ENCODE results near the gene ACAP1.

ACAP1 gene

GRCh38 chr17:7383742-7384488 lies 47.6 kb downstream of the ACAP1 start:
- no peak for TF ChIP-seq CTCF (IDR thresholded peaks at IDR 0.05)
- Histone ChIP-seq H3K36me3 (peaks cover 0 to 44% (median 5%) of the 10 kb centered on the region in 3 donors), H3K27ac (peak overlapping the region in 1 of 2 donors; percentile 56), H3K27me3 (peaks cover 0 to 40% of the 10 kb centered on the region in 2 donors), H3K4me1 (peaks cover 0 to 39% (median 26%) of the 10 kb centered on the region in 4 donors), H3K9me3 (no peaks in the 10 kb centered on the region), H3K4me3 (peak overlapping the region; percentile 42 to 55)
- no peak for DNase-seq
- intact Hi-C loops (cut with DNase I; ENCODE audit: low total_unique reads): no loop called here

- H3K27me3 ChIP-seq: peaks cover 0 to 37% of the 10 kb centered on the region in 2 donors
- intact Hi-C loops (cut with DNase I; ENCODE audit: low total_unique reads): no loop called here
- H3K36me3 ChIP-seq: peaks cover 0 to 51% (median 10%) of the 10 kb centered on the region in 3 donors
- no peak for DNase-seq
- H3K27ac ChIP-seq: peak overlapping the region in 1 of 2 donors; percentile 56
- H3K9me3 ChIP-seq: no peaks in the 10 kb centered on the region
- peak overlapping the region; percentile 42 to 55 for H3K4me3 ChIP-seq
- TF ChIP-seq CTCF (IDR thresholded peaks at IDR 0.05): no peak
- peaks cover 0 to 39% (median 26%) of the 10 kb centered on the region in 4 donors for H3K4me1 ChIP-seq
Measured at GRCh38 chr17:7384489-7385081, 48.3 kb downstream of the ACAP1 start.

- no peak for DNase-seq
- Histone ChIP-seq H3K36me3 (peaks cover 0 to 69% (median 25%) of the 10 kb centered on the region in 3 donors), H3K4me3 (no peak overlapping the region), H3K4me1 (peaks cover 0 to 26% (median 15%) of the 10 kb centered on the region in 4 donors), H3K27ac (no peak overlapping the region), H3K9me3 (no peaks in the 10 kb centered on the region), H3K27me3 (no peaks in the 10 kb centered on the region)
- intact Hi-C loops (cut with DNase I; ENCODE audit: low total_unique reads): no loop called here
- TF ChIP-seq CTCF (IDR thresholded peaks at IDR 0.05): no peak
Measured at GRCh38 chr17:7388856-7389255, 52.5 kb downstream of the ACAP1 start.

GRCh38 chr17:7389924-7390910 lies 53.9 kb downstream of the ACAP1 start:
- peaks cover 0 to 60% (median 25%) of the 10 kb centered on the region in 3 donors for H3K36me3 ChIP-seq
- TF ChIP-seq CTCF (IDR thresholded peaks at IDR 0.05): no peak
- peaks cover 0 to 26% (median 13%) of the 10 kb centered on the region in 4 donors for H3K4me1 ChIP-seq
- intact Hi-C loops (cut with DNase I; ENCODE audit: low total_unique reads): no loop called here
- no peak overlapping the region for H3K27ac ChIP-seq
- no peak for DNase-seq
- H3K9me3 ChIP-seq: no peaks in the 10 kb centered on the region
- H3K27me3 ChIP-seq: no peaks in the 10 kb centered on the region
- no peak overlapping the region for H3K4me3 ChIP-seq

- intact Hi-C loops (cut with DNase I; ENCODE audit: low total_unique reads): no loop called here
- no peak overlapping the region for H3K27ac ChIP-seq
- peaks cover 0 to 26% (median 16%) of the 10 kb centered on the region in 4 donors for H3K4me1 ChIP-seq
- H3K9me3 ChIP-seq: no peaks in the 10 kb centered on the region
- H3K36me3 ChIP-seq: peaks cover 0 to 54% (median 25%) of the 10 kb centered on the region in 3 donors
- DNase-seq: no peak
- no peak overlapping the region for H3K4me3 ChIP-seq
- no peaks in the 10 kb centered on the region for H3K27me3 ChIP-seq
- TF ChIP-seq CTCF (IDR thresholded peaks at IDR 0.05): no peak
Measured at GRCh38 chr17:7391307-7391706, 55.0 kb downstream of the ACAP1 start.

Data from tibial artery (tissue), 4 donors.